ENCODE results near the gene TMEM30A.

Gene TMEM30A

GRCh38 chr6:75211920-75212590 lies 72.5 kb downstream of the TMEM30A start:
- no peak for DNase-seq

DNA sequence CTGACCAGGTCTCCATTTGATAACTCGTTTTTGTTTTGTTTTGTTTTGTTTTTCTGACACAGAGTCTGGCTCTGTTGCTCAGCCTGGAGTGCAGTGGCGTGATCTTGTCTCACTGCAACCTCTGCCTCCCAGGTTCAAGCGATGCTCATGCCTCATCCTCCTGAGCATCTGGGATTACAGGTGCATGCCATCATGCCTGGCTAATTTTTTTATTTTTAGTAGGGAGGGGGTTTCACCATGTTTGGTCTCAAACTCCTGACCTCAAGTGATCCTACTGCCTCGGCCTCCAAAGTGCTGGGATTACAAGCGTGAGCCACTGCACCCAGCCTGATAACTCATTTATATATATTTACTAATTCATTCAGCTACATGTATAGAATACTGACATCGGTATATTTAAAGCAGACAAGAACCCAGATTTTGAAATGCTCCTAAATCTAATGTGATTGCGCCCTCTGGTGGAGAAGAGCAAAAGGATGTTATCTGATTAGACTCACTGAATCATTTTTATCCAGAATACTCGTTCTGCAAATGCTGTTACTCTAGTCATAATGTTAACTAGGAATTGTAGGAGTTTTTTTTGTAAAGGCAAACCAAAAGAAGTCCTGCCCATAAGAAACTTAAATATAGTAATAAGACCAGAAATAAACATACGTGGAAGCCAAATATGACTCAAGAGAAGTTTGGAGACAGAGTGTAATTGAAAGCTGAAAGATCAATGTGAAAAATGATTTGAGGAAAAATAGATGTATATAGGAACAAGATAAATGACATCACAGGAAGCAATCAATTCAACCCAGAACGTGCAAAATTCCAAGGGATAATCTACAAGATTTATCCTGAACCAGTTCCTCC lies 73.5 kb downstream of the TMEM30A start:
- peak; percentile 87 for DNase-seq

- no peak for DNase-seq
Observed at GRCh38 chr6:75209184-75209723, 75.3 kb downstream of the TMEM30A start.

DNA sequence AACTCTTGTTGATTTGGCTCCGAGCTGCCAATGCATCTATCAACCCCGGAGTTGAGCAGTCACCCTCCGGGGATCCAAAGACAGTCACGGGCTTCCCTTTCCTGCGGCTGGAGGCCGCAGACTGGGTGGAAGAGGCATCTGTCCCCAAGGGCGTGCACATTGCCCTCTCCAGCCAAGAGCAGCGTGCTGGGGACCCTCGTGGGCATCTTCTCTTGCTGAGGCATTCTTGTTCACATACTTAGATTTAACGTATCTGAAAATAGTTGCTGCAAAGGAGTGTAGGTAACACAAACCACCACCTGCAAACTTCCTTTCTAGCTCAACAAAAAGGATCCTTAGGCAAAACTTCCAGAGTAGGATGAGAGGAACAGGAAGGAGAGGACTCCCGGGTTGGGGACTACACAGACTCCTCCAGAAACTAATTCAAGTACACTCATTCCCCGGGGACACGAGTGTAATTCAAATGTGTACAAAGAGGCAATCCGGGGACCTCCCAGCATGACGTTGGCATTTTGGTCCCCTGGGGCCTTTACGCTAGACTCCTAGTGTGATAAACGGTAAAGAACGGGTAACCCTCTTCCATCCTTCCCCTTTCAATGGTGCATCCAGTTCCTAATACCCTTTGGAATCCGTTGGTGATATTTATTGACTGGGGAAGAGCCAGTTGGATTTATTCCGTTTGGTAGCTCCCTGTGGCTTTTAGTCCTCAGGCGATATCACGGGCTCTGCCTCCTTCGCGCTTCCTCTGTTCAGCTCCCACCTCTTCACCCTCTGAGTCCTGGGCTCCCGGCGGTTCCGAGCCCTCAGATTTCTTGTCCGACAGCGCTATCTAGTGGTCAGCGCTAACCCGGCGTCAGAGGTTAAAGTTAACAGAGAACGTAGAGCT lies 76.1 kb downstream of the TMEM30A start:
- peak; percentile 93 for DNase-seq

- DNase-seq = no peak
Observed at GRCh38 chr6:75206576-75207342, 77.8 kb downstream of the TMEM30A start.

GRCh38 chr6:75205776-75206575 lies 78.6 kb downstream of the TMEM30A start, which contains the start of gene COL12A1:
TSS of gene COL12A1 (minus strand) at chr6:75206053. CDS start at chr6:75202792, 3,261 bp downstream.
- no peak for DNase-seq

DNA sequence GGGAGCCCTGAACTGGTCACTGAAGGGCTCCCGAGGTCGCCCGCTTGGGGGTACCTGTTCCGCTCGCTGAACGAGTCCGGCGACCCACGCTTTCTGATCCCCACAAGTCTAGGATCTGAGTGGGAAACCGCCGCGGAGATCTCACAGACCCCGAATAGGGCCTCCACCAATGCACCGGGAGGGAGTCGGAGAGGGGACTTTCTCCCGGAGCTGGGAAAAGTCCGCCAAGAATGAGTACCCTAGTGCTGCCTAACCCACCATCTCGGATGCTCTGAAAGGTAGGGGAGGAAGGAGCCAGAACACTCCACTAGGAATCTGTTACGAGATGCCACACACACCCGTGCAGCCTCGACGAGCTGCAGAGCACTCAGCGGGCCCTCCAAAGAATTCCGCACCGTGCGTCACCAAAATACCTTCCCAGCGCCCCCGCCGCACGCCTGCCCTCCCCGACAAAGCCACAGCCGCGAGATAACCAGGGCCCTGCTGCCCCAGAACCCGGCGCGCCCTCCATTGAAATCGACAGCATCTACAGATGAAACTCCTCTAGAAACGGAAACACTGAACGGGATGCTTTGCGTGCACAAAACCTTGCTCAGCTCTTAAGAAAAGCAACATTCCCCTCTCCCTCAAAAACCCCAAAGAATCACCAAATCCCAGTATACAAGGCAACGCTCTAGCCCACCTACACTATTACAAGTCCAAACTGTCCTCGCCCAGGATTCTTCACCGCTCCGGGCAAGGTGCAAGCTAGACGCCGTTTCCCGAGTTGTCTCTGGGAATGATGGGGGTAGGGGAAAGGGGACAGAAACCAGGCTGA lies 79.4 kb downstream of the TMEM30A start:
- DNase-seq = no peak

DNA sequence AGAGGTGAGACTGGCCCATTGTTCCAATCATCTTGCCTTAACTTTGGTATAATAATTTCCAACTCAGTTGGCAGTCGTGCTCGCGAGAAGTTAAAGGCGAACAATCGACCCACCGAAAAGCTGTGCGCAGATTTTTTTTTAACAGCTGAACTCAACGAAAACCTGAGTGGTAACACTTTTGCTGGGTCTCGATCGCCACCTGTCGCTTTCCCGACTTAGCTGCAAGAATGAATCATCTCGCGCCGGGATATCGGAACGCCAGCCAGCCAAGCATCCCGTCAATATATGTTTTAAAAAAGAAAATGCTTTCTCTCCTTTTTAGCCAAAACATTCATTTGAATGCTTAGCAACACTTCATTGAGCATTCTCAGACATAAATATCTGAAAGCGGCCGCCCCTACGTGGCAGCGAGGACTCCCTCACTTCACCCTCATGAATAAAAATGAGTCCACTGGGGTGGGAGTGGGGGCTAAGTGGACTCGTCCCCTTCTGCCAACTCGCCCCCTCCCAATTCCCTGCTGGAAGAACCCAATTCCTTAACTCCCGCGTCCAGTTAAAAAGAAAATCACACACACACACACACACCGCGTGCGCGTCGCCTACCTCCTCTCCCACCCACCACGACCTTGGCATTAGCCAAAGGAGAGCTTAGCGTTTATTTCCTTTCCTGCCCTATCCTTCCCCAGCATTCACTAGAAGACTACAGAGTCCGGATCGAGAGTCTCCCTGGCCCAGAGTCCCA lies 80.2 kb downstream of the TMEM30A start:
- DNase-seq = peak; percentile 39

GRCh38 chr6:75203721-75204120 lies 80.9 kb downstream of the TMEM30A start:
- DNase-seq = no peak
